MM.1S (cell line): ENCODE data around the gene COBL.

Experiments used
- DNase-seq: peaks from one replicate; pipeline ENCODE4 v3.0.0-alpha.2; 2015
- H2AFZ ChIP-seq: fragments of 300-600 bp; sonication (generic); 2 replicates; pipeline ENCODE4 v1.6.0; 2016; ENCODE audit warnings: antibody characterized with exemption, low read length
- H3F3A ChIP-seq: fragments of 300-600 bp; sonication (generic); 2 replicates; pipeline ENCODE4 v1.6.1; 2016; ENCODE audit warnings: mild to moderate bottlenecking, antibody characterized with exemption, low read length, moderate library complexity, mixed read lengths; ENCODE audit not compliant: insufficient read depth
- H3K27ac ChIP-seq: fragments of 300-600 bp; sonication (generic); 2 replicates; pipeline ENCODE4 v1.5.1; 2016; ENCODE audit warnings: mild to moderate bottlenecking, low read length
- H3K27me3 ChIP-seq: fragments of 300-600 bp; sonication (generic); replicated peaks from 2 replicates; pipeline ENCODE4 v1.6.0; 2016; ENCODE audit warnings: low read length; ENCODE audit not compliant: insufficient read depth
- H3K36me3 ChIP-seq: fragments of 300-600 bp; sonication (generic); replicated peaks from 2 replicates; pipeline ENCODE4 v1.6.1; 2016; ENCODE audit warnings: mild to moderate bottlenecking, low read length, mixed read lengths; ENCODE audit not compliant: insufficient read depth
- H3K4me1 ChIP-seq: fragments of 300-600 bp; sonication (generic); 2 replicates; pipeline ENCODE4 v1.6.1; 2016; ENCODE audit warnings: low read length, mixed read lengths
- H3K4me2 ChIP-seq: fragments of 300-600 bp; sonication (generic); 2 replicates; pipeline ENCODE4 v1.6.0; 2016; ENCODE audit warnings: low read depth, low read length
- H3K4me3 ChIP-seq: fragments of 300-600 bp; sonication (generic); 2 replicates; pipeline ENCODE4 v1.5.1; 2016; ENCODE audit warnings: low read length, mixed read lengths
- H3K79me2 ChIP-seq: fragments of 300-600 bp; sonication (generic); 2 replicates; pipeline ENCODE4 v1.6.1; 2016; ENCODE audit warnings: mixed run types, low read length, mixed read lengths
- H3K9ac ChIP-seq: fragments of 300-600 bp; sonication (generic); 2 replicates; pipeline ENCODE4 v1.6.1; 2016; ENCODE audit warnings: low read length, mixed read lengths
- H3K9me2 ChIP-seq: fragments of 300-600 bp; sonication (generic); replicated peaks from 2 replicates; pipeline ENCODE4 v1.6.1; 2016; ENCODE audit warnings: mild to moderate bottlenecking, low read length, mixed read lengths; ENCODE audit not compliant: insufficient read depth
- H3K9me3 ChIP-seq: fragments of 300-600 bp; sonication (generic); replicated peaks from 2 replicates; pipeline ENCODE4 v1.6.1; 2016; ENCODE audit warnings: mild to moderate bottlenecking, low read length, mixed read lengths; ENCODE audit not compliant: insufficient read depth
- H4K20me1 ChIP-seq: fragments of 300-600 bp; sonication (generic); 2 replicates; pipeline ENCODE4 v1.6.1; 2016; ENCODE audit warnings: mild to moderate bottlenecking, low read length, moderate library complexity, mixed read lengths; ENCODE audit not compliant: insufficient read depth
- CTCF ChIP-seq: fragments of 300-600 bp; sonication (generic); IDR thresholded peaks from 2 replicates; pipeline ENCODE4 v1.5.1; 2016; ENCODE audit warnings: antibody characterized with exemption, low read length, mixed read lengths
- EZH2 ChIP-seq: fragments of 300-600 bp; sonication (generic); optimal IDR thresholded peaks from 2 replicates; pipeline ENCODE3; 2017; ENCODE audit warnings: low read depth, mild to moderate bottlenecking, antibody characterized with exemption, low read length, mixed read lengths
- EZH2phosphoT487 ChIP-seq: fragments of 300-600 bp; sonication (generic); IDR thresholded peaks from 2 replicates; pipeline ENCODE4 v1.6.1; 2018; ENCODE audit warnings: antibody characterized with exemption, low read length

The COBL gene

DNA sequence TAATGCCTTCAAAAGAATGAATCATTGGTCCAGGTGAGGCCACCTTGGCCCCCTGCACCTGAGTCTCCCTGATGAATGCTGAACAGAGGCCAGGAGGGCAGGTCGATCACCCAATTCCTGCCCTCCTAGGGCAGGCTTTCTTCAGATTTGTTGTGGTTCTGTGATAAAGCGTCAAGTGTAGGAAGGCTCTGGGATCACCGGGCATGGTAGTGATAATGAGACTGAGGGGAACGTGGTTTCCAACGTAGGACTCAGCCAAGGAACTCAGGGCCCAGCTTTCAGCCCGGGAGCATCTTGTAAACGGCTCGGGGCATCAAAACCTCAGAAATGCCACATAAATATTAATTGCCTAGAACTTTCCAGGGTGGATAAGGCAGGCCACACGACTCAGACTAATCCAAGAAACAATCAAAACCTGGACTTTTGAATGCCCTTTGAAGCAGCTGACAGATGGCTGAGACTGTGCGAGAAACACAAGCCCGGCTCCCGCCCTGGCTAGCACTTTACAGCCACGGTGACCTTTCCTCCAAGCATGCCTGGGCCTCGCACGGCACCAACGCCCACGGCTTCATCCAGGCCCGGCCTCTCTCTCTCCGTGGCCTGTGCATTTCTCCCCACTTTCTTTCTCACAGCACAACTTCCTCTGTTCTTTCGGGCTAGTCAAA is 294.6 kb downstream of the COBL start:
- Histone ChIP-seq H4K20me1 (no peaks in the 10 kb centered on the region), H3K9me2 (no peaks in the 10 kb centered on the region), H3F3A (no peaks in the 10 kb centered on the region), H3K27ac (no peak overlapping the region), H3K79me2 (no peaks in the 10 kb centered on the region), H3K4me3 (no peak overlapping the region), H3K4me1 (no peaks in the 10 kb centered on the region), H2AFZ (no peak overlapping the region), H3K4me2 (no peak overlapping the region), H3K9me3 (no peaks in the 10 kb centered on the region), H3K27me3 (no peaks in the 10 kb centered on the region), H3K36me3 (no peaks in the 10 kb centered on the region), H3K9ac (no peak overlapping the region)
- DNase-seq: no peak
- no peak for TF ChIP-seq EZH2phosphoT487
- no peak for TF ChIP-seq CTCF
- no peak for TF ChIP-seq EZH2

GRCh38 chr7:51020944-51021343 is 295.7 kb downstream of the COBL start:
- Histone ChIP-seq H3K9ac (no peak overlapping the region), H3K36me3 (no peaks in the 10 kb centered on the region), H3K27me3 (no peaks in the 10 kb centered on the region), H3K9me2 (no peaks in the 10 kb centered on the region), H3K4me1 (no peaks in the 10 kb centered on the region), H3K27ac (no peak overlapping the region), H4K20me1 (no peaks in the 10 kb centered on the region), H3F3A (no peaks in the 10 kb centered on the region), H2AFZ (no peak overlapping the region), H3K4me3 (no peak overlapping the region), H3K4me2 (no peak overlapping the region), H3K79me2 (no peaks in the 10 kb centered on the region), H3K9me3 (no peaks in the 10 kb centered on the region; the same call in 1 of the 2 replicates)
- no peak for DNase-seq
- TF ChIP-seq EZH2 (no peak), CTCF (no peak), EZH2phosphoT487 (no peak)

GRCh38 chr7:51019891-51020870 is 296.4 kb downstream of the COBL start:
- Histone ChIP-seq H4K20me1 (no peaks in the 10 kb centered on the region), H3K4me1 (no peaks in the 10 kb centered on the region), H3K4me3 (no peak overlapping the region), H3F3A (no peaks in the 10 kb centered on the region), H2AFZ (no peak overlapping the region), H3K27ac (no peak overlapping the region), H3K9me2 (no peaks in the 10 kb centered on the region), H3K9ac (no peak overlapping the region), H3K79me2 (no peaks in the 10 kb centered on the region), H3K36me3 (no peaks in the 10 kb centered on the region), H3K4me2 (no peak overlapping the region), H3K9me3 (no peaks in the 10 kb centered on the region; the same call in 1 of the 2 replicates), H3K27me3 (no peaks in the 10 kb centered on the region)
- no peak for DNase-seq
- TF ChIP-seq EZH2 (no peak), CTCF (no peak), EZH2phosphoT487 (no peak)
